Head of caudate nucleus (tissue), 42 donors: ENCODE measurements around the gene DGCR6L.
"Not testable (repeated sequence)": the region's sequence is repeated elsewhere in the genome, so short reads cannot be mapped to it uniquely, and the experiment has no call there.

ENCODE experiments used
- DNase-seq, 42 donors: peaks; one replicate each; pipeline versions ENCODE4 v3.0.0 to v3.0.0-alpha.2; 2020 to 2021; ENCODE audit warnings: mixed read lengths in 7 of 42
- intact Hi-C: fragments of 100-400 bp; cut with DNase I; formaldehyde crosslinking; loops from one replicate; pipeline ENCODE4 v1.15.0; 2022

The DGCR6L gene

DNA sequence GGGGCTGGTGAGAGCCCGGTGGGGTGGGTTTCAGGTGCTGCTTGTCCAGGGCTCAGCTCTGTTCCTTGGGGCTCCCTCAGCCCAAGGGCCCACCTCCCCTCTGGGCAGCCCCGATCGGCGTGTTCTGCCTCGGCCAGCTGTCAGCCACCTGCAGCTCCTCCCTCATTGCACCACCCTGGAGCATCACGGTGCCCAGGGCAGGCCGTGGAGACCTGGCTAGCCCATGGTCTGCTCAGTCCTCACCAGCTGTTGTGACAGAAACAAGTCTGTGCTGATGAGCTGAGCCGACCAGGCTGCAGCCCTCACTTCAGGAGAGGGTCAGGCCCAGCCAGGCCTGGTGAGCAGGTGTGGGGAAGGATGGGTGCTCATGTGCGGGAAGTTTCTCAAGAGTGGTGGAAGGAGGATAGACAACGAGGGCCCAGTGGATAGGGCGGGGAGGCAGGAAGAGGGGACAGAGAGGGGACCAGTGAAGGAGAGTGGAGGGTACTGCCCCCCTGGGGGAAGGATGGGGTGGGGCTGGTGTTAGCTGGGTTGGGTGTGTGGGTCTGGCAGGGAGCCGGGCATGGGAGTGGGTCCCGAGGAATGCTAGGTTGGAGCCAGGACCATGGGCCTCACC lies 35.3 kb downstream of the DGCR6L start:
- no peak for DNase-seq
- intact Hi-C loops = loop anchor here (5.0 kb wide), 1 partner anchor 127 kb away; no protein-coding TSS in a partner anchor

GRCh38 chr22:20283674-20284066 lies 36.2 kb downstream of the DGCR6L start:
- intact Hi-C loops = no loop called here
- DNase-seq = peak in 6 of 42 donors; percentile 12 to 34 (median 22)

GRCh38 chr22:20282901-20283673 lies 36.8 kb downstream of the DGCR6L start:
- intact Hi-C loops = no loop called here
- DNase-seq = no peak

GRCh38 chr22:20281891-20282290 lies 38.0 kb downstream of the DGCR6L start:
- DNase-seq = no peak
- intact Hi-C loops = no loop called here

- DNase-seq, intact Hi-C loops: not testable (repeated sequence)
These were observed 38.4 kb downstream of the DGCR6L start for GRCh38 chr22:20281473-20281872.

DNA sequence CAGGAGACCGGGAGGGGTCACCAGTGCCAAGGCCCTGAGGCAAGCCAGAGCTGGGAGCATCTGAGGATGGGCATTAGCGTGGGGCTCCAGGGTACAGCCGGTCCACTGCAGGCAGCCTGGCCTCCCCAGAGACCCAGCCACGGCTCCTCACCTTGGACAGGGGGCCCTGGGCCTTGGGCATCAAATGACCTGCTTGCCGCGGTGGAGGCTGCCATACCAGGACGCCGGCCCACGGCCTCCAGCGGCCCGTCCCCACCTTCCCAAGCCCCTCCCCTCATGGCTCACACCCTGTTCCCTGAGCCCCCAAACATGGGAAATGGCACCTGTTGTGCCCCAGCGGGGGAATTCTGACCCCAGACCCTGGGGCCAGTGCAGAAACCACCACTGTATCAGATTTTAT lies 39.0 kb downstream of the DGCR6L start:
- intact Hi-C loops = no loop called here
- DNase-seq = no peak

DNA sequence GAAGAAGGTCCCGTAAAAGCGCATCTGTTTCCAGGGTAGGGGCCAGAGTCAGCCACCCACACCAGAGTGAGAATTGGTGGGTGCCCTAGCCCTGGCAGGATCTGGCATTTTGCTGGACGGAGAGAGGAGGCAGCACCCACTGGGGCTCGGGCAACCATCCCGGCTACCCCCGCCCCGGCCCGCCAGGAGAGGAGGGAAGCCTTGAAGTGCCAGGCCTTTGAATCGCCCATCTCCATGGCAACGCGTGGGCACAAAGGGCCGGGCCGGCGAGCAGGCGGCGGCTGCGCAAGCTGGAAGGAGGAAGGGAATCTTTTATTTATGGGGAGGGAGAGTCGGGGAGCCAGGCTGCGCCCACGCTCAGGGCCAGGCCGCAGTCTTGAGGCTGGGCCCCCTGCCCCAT lies 39.7 kb downstream of the DGCR6L start:
- intact Hi-C loops = not testable (repeated sequence)

GRCh38 chr22:20279662-20280134 lies 40.2 kb downstream of the DGCR6L start:
- no peak for DNase-seq
- intact Hi-C loops = no loop called here

More for the DNA sequence above, 39.7 kb downstream of the DGCR6L start:
- DNase-seq = peak in 32 of 42 donors; percentile 21 to 71 (median 50)

DNA sequence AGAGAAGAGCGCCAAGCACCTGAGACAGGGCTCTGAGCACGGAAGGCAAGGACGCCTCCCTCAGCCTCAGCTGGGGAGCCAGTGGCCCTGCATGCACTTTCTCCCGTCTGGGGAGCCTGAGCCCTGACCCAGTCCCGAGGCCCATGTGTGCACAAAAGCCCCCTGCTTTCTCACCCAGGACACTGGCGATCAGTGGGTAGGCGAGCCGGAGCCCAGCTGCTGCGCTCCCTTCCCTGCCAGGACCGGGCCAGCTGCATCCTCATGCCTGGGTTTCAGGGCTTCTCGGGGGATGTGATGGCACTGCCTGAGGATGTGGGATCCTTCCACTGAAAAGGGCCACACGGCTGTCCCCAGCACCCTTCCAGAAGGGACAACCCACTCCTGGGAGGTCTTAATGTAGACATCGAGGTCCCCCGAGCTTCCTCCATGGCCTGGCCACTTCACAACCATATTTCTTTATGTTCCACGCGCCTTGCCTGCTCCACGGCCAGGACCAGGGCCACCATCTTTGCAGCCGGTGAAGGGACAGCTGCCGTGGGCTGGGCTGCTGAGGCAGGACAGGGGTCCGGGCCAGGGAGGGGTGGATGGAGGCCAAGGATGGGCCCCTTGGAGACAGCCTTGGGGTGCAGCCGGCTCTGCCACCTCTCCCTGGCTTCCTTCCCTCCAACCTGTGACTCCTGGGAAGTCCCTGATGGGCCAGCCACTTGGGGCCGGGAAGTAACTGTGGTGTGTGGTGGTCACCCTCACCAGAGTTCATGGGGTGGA lies 41.0 kb downstream of the DGCR6L start:
- intact Hi-C loops, DNase-seq: not testable (repeated sequence)

GRCh38 chr22:20277936-20278635 lies 41.8 kb downstream of the DGCR6L start:
- intact Hi-C loops = not testable (repeated sequence)

DNA sequence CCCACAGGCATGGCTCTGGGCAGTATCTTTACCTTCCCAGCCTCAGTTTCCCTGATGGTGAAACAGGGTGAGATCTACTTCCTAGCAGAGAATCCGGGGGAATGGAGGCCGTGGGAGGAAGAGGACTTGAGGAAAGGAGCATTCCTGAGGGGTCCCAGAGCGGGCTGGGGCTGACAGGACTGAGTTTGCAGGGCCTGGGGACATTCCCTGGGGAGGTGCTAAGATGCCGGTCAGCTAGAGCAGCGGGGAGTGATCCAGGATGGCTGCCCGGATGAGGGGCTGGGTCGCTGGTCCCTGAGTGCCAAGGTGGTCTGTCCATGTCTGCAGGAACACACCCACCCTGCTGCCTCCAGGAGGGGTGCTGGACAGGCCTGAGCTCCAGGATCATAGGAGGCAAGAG lies 43.4 kb downstream of the DGCR6L start:
- intact Hi-C loops = no loop called here
- DNase-seq = no peak

More at GRCh38 chr22:20277936-20278635, 41.8 kb downstream of the DGCR6L start:
- not testable (repeated sequence) for DNase-seq

DNA sequence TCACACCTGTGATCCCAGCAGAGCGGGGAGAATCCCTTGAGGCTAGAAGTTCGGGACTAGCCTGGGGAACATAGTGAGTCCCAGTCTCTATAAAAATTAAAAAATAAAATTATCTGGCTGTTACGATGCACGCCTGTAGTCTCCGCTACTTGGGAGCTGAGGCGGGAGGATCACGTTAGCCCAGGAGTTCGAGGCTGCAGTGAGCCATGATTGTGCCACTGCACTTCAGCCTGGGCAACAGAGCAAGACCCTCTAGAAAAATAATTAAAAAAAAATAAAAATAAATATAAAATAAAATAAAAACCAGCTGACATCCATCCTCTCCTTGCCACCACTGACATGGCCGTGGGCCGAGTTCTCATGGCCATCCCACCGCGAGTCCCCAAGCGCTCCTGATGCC lies 44.0 kb downstream of the DGCR6L start:
- no peak for DNase-seq
- intact Hi-C loops = no loop called here

- intact Hi-C loops = not testable (repeated sequence)
These were observed 44.5 kb downstream of the DGCR6L start for GRCh38 chr22:20275325-20275724.

GRCh38 chr22:20274374-20274773 lies 45.5 kb downstream of the DGCR6L start:
- intact Hi-C loops, DNase-seq: not testable (repeated sequence)

More at GRCh38 chr22:20275325-20275724, 44.5 kb downstream of the DGCR6L start:
- not testable (repeated sequence) for DNase-seq

DNA sequence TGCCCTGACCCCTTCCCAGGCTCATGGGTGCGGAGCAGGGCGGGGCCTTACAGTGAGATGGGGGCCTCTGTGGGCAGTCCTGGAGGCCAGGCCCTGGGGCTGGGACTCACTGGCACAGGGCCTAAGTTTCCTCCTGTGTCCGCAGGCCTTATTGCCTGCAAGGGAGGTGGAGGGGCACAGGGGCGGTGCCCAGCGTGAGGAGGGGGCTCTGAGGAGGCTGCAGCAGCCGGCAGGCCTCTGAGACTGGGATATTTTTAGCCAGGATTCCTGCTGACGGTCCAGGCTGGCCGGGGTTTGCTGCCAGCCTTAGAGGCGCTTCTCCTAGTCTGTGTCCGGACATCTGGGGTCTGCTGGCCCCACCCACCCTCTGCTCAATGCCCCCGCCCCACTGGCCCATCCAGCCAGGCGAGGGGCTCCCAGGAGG lies 46.1 kb downstream of the DGCR6L start:
- no peak for DNase-seq
- intact Hi-C loops = no loop called here

DNA sequence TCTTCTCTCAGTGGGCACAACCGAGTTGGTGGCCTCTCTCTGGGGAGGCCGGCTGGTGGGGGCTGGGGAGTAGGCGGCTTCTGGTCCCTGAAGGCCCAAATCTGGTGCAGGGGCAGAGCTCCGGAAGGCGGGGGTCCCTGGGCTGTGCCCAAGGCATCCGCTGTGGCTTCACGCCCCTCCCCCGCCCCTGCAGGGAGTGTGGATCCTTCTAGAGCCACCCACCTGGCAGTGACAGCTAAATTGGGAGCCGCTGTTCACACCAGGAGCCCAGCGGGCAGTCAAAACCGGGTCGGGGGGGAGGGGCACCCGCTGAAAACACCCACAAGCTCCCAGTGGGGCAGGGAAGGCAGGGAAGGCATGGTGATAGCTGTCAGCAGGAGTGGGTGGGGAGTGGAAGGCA lies 47.2 kb downstream of the DGCR6L start:
- intact Hi-C loops = no loop called here
- no peak for DNase-seq

GRCh38 chr22:20272174-20272573 lies 47.7 kb downstream of the DGCR6L start:
- DNase-seq = no peak
- intact Hi-C loops = no loop called here

GRCh38 chr22:20271114-20271994 lies 48.5 kb downstream of the DGCR6L start:
- peak in 5 of 42 donors; percentile 24 to 61 (median 30) for DNase-seq
- intact Hi-C loops = no loop called here
